Mucosa of rectum (tissue), 2 donors: ENCODE data around the gene ZNF276.
A peak's percentile ranks its signal among the peaks of the same experiment; 100 is the strongest.

Experiments
- H3K27ac ChIP-seq, 2 donors: one replicate each; pipeline ENCODE4 v1.7.0; 2013; ENCODE audit warnings: inconsistent platforms in 2 of 2, low read depth in 2 of 2, low read length in 2 of 2
- H3K27me3 ChIP-seq, 2 donors: one replicate each; pipeline ENCODE4 v1.7.0; 2013; ENCODE audit warnings: low read length in 2 of 2; ENCODE audit not compliant: control insufficient read depth in 2 of 2, insufficient read depth in 2 of 2
- H3K36me3 ChIP-seq, 2 donors: one replicate each; pipeline ENCODE4 v1.7.0; 2013; ENCODE audit warnings: low read length in 2 of 2; ENCODE audit not compliant: control insufficient read depth in 2 of 2, insufficient read depth in 2 of 2
- H3K4me1 ChIP-seq, 2 donors: one replicate each; pipeline ENCODE4 v1.7.0; 2013; ENCODE audit warnings: low read length in 2 of 2, mild to moderate bottlenecking in 1 of 2; ENCODE audit not compliant: control insufficient read depth in 2 of 2, insufficient read depth in 2 of 2
- H3K4me3 ChIP-seq, 2 donors: one replicate each; pipeline ENCODE4 v1.7.0; 2013; ENCODE audit warnings: low read length in 2 of 2
- H3K9ac ChIP-seq, 2 donors: one replicate each; pipeline ENCODE4 v1.7.0; 2013; ENCODE audit warnings: low read length in 2 of 2, low read depth in 1 of 2, mild to moderate bottlenecking in 1 of 2
- H3K9me3 ChIP-seq, 2 donors: one replicate each; pipeline ENCODE4 v1.7.0; 2013; ENCODE audit warnings: low read length in 2 of 2; ENCODE audit not compliant: control insufficient read depth in 2 of 2
- donor health status: healthy.
- donor health status: Normal muscosa, but diverticular disease.

Gene ZNF276

GRCh38 chr16:89738538-89739317 is 17.4 kb downstream of the ZNF276 start:
- no peak overlapping the region for H3K27ac ChIP-seq
- peaks cover 54 to 61% of the 10 kb centered on the region in 2 donors for H3K36me3 ChIP-seq
- H3K4me1 ChIP-seq = no peaks in the 10 kb centered on the region
- no peak overlapping the region for H3K4me3 ChIP-seq
- H3K27me3 ChIP-seq = no peaks in the 10 kb centered on the region
- H3K9me3 ChIP-seq = no peaks in the 10 kb centered on the region
- no peak overlapping the region for H3K9ac ChIP-seq

- H3K27ac ChIP-seq = no peak overlapping the region
- no peaks in the 10 kb centered on the region for H3K9me3 ChIP-seq
- H3K36me3 ChIP-seq = peaks cover 49 to 55% of the 10 kb centered on the region in 2 donors
- H3K4me1 ChIP-seq = no peaks in the 10 kb centered on the region
- H3K27me3 ChIP-seq = no peaks in the 10 kb centered on the region
- H3K4me3 ChIP-seq = no peak overlapping the region
- H3K9ac ChIP-seq = no peak overlapping the region
Measured at GRCh38 chr16:89739383-89739782, 18.0 kb downstream of the ZNF276 start.

- Histone ChIP-seq H3K36me3 (peaks cover 40 to 51% of the 10 kb centered on the region in 2 donors), H3K9ac (no peak overlapping the region), H3K27ac (no peak overlapping the region), H3K27me3 (no peaks in the 10 kb centered on the region), H3K4me1 (no peaks in the 10 kb centered on the region), H3K4me3 (no peak overlapping the region), H3K9me3 (no peaks in the 10 kb centered on the region)
Measured at GRCh38 chr16:89741342-89742014, 20.1 kb downstream of the ZNF276 start.

GRCh38 chr16:89742948-89743347 is 21.6 kb downstream of the ZNF276 start:
- Histone ChIP-seq H3K27ac (no peak overlapping the region), H3K9me3 (no peaks in the 10 kb centered on the region), H3K9ac (no peak overlapping the region), H3K4me1 (no peaks in the 10 kb centered on the region), H3K36me3 (peaks cover 32 to 43% of the 10 kb centered on the region in 2 donors), H3K27me3 (no peaks in the 10 kb centered on the region), H3K4me3 (no peak overlapping the region)

GRCh38 chr16:89744813-89745212 is 23.5 kb downstream of the ZNF276 start:
- peaks cover 13 to 28% of the 10 kb centered on the region in 2 donors for H3K36me3 ChIP-seq
- no peak overlapping the region for H3K27ac ChIP-seq
- H3K9ac ChIP-seq = no peak overlapping the region

GRCh38 chr16:89746043-89746442 is 24.7 kb downstream of the ZNF276 start:
- Histone ChIP-seq H3K4me1 (peaks cover 0 to 3% of the 10 kb centered on the region in 2 donors), H3K27ac (no peak overlapping the region), H3K36me3 (peaks cover 10 to 24% of the 10 kb centered on the region in 2 donors), H3K9ac (no peak overlapping the region), H3K9me3 (no peaks in the 10 kb centered on the region), H3K27me3 (no peaks in the 10 kb centered on the region), H3K4me3 (no peak overlapping the region)

More at GRCh38 chr16:89744813-89745212, 23.5 kb downstream of the ZNF276 start:
- no peaks in the 10 kb centered on the region for H3K9me3 ChIP-seq
- H3K4me1 ChIP-seq = peaks cover 0 to 2% of the 10 kb centered on the region in 2 donors
- no peaks in the 10 kb centered on the region for H3K27me3 ChIP-seq
- H3K4me3 ChIP-seq = no peak overlapping the region

- H3K4me3 ChIP-seq = no peak overlapping the region
- peaks cover 5 to 21% of the 10 kb centered on the region in 2 donors for H3K36me3 ChIP-seq
- H3K9me3 ChIP-seq = no peaks in the 10 kb centered on the region
- H3K27me3 ChIP-seq = no peaks in the 10 kb centered on the region
- peaks cover 0 to 3% of the 10 kb centered on the region in 2 donors for H3K4me1 ChIP-seq
- H3K27ac ChIP-seq = no peak overlapping the region
- no peak overlapping the region for H3K9ac ChIP-seq
Measured at GRCh38 chr16:89748076-89748475, 26.7 kb downstream of the ZNF276 start.

- Histone ChIP-seq H3K27ac (no peak overlapping the region), H3K27me3 (no peaks in the 10 kb centered on the region), H3K4me1 (peaks cover 0 to 3% of the 10 kb centered on the region in 2 donors), H3K4me3 (no peak overlapping the region), H3K9ac (no peak overlapping the region), H3K36me3 (peaks cover 5 to 21% of the 10 kb centered on the region in 2 donors), H3K9me3 (no peaks in the 10 kb centered on the region)
Measured at GRCh38 chr16:89748921-89749320, 27.6 kb downstream of the ZNF276 start.

GRCh38 chr16:89749637-89750036 is 28.3 kb downstream of the ZNF276 start:
- Histone ChIP-seq H3K27me3 (no peaks in the 10 kb centered on the region), H3K4me1 (peaks cover 0 to 3% of the 10 kb centered on the region in 2 donors), H3K9ac (peak overlapping the region in 1 of 2 donors; percentile 24), H3K9me3 (no peaks in the 10 kb centered on the region), H3K36me3 (peaks cover 5 to 21% of the 10 kb centered on the region in 2 donors), H3K4me3 (no peak overlapping the region), H3K27ac (no peak overlapping the region)

GRCh38 chr16:89759746-89760340 is 38.5 kb downstream of the ZNF276 start:
- Histone ChIP-seq H3K4me3 (no peak overlapping the region), H3K4me1 (peaks cover 4 to 10% of the 10 kb centered on the region in 2 donors), H3K27ac (no peak overlapping the region)

More at GRCh38 chr16:89759746-89760340, 38.5 kb downstream of the ZNF276 start:
- Histone ChIP-seq H3K9ac (no peak overlapping the region), H3K9me3 (no peaks in the 10 kb centered on the region), H3K36me3 (peaks cover 0 to 9% of the 10 kb centered on the region in 2 donors), H3K27me3 (no peaks in the 10 kb centered on the region)
